IMR-90 (cell line): ENCODE measurements around the gene GPR6. TPM values are rescaled to one million over a fixed set of nuclear protein-coding genes. Genes with fewer than 3 reads are reported as not detected.

Source experiments
- ATAC-seq: fragments of 200-7000 bp; cut with Tn5 transposase; 2 replicates; pipeline ENCODE4 v1.9.1; 2020; ENCODE audit warnings: low read depth, mild to moderate bottlenecking, moderate library complexity
- BruUV-seq: library from RNA; stranded (reverse); fragments of 400-500 nt; replicated peaks from 2 replicates; lab custom pipeline; 2021; lab: Mats Ljungman, UMichigan
- CTCF ChIA-PET: fragments of 300-600 bp; formaldehyde crosslinking; extraction: SDS; loops from one replicate; lab custom pipeline; 2021; ENCODE audit warnings: antibody characterized with exemption; lab: Yijun Ruan, JAX
- POLR2A ChIA-PET: fragments of 300-600 bp; sonication (Branson Sonifier 250); formaldehyde crosslinking; loops from one replicate; lab custom pipeline; 2022; ENCODE audit warnings: antibody characterized with exemption; ENCODE audit not compliant: unreplicated experiment; lab: Charles Lee
- DNase-seq: peaks from one replicate; pipeline ENCODE4 v3.0.0; 2013
- H2AFZ ChIP-seq: replicated peaks from 2 replicates; pipeline ENCODE3; 2013; ENCODE audit warnings: low read length, mild to moderate bottlenecking; ENCODE audit not compliant: poor library complexity
- H2AK5ac ChIP-seq: 2 replicates; pipeline ENCODE4 v1.6.1; 2013; ENCODE audit warnings: low read depth, low read length, inconsistent platforms
- H2AK9ac ChIP-seq: replicated peaks from 2 replicates; pipeline ENCODE3; 2013; ENCODE audit warnings: mild to moderate bottlenecking, low read depth, low read length, moderate library complexity; ENCODE audit not compliant: poor library complexity
- H2BK120ac ChIP-seq: 2 replicates; pipeline ENCODE4 v1.6.1; 2013; ENCODE audit warnings: low read depth, low read length, inconsistent platforms
- H2BK15ac ChIP-seq: 3 replicates; pipeline ENCODE4 v1.6.1; 2013; ENCODE audit warnings: low read depth, low read length, inconsistent platforms
- H2BK20ac ChIP-seq: 2 replicates; pipeline ENCODE4 v1.6.1; 2013; ENCODE audit warnings: low read depth, mild to moderate bottlenecking, inconsistent platforms, low read length, moderate library complexity
- H2BK5ac ChIP-seq: 2 replicates; pipeline ENCODE4 v1.6.1; 2013; ENCODE audit warnings: mild to moderate bottlenecking, low read depth, low read length, inconsistent platforms; ENCODE audit not compliant: poor library complexity, severe bottlenecking
- H3K14ac ChIP-seq: replicated peaks from 2 replicates; pipeline ENCODE4 v1.6.1; 2013; ENCODE audit warnings: low read depth, low read length, inconsistent platforms
- H3K18ac ChIP-seq: 2 replicates; pipeline ENCODE4 v1.6.1; 2013; ENCODE audit warnings: low read depth, low read length, control low read depth
- H3K23ac ChIP-seq: 2 replicates; pipeline ENCODE4 v1.6.1; 2013; ENCODE audit warnings: low read depth, low read length, inconsistent platforms
- H3K27ac ChIP-seq: 2 replicates; pipeline ENCODE4 v1.5.1; 2013; ENCODE audit warnings: mild to moderate bottlenecking, control low read depth, low read length; ENCODE audit not compliant: insufficient read depth
- H3K27me3 ChIP-seq: 2 replicates; pipeline ENCODE4 v1.6.1; 2013; ENCODE audit warnings: low read length; ENCODE audit not compliant: control insufficient read depth, insufficient read depth
- H3K36me3 ChIP-seq: 2 replicates; pipeline ENCODE4 v1.6.1; 2013; ENCODE audit warnings: low read length, mixed read lengths; ENCODE audit not compliant: control insufficient read depth, insufficient read depth
- H3K4ac ChIP-seq: 2 replicates; pipeline ENCODE4 v1.6.1; 2013; ENCODE audit warnings: low read depth, low read length, inconsistent platforms
- H3K4me1 ChIP-seq: 2 replicates; pipeline ENCODE4 v1.6.1; 2013; ENCODE audit warnings: low read length, mixed read lengths; ENCODE audit not compliant: control insufficient read depth, insufficient read depth
- H3K4me2 ChIP-seq: 2 replicates; pipeline ENCODE4 v1.6.1; 2013; ENCODE audit warnings: low read depth, mild to moderate bottlenecking, control low read depth, low read length, moderate library complexity
- H3K4me3 ChIP-seq: 2 replicates; pipeline ENCODE4 v1.5.1; 2013; ENCODE audit warnings: low read depth, mild to moderate bottlenecking, control low read depth, low read length, moderate library complexity; ENCODE audit not compliant: insufficient read depth
- H3K56ac ChIP-seq: 2 replicates; pipeline ENCODE4 v1.6.1; 2013; ENCODE audit warnings: low read length, inconsistent platforms; ENCODE audit not compliant: insufficient read depth; ENCODE audit errors: extremely low read depth
- H3K79me1 ChIP-seq, 2 experiments: 2 replicates each; pipeline ENCODE4 v1.6.1; 2013; ENCODE audit warnings: low read length in 2 of 2, inconsistent platforms in 1 of 2, low read depth in 1 of 2
- H3K9ac ChIP-seq: 2 replicates; pipeline ENCODE4 v1.6.1; 2013; ENCODE audit warnings: low read depth, low read length, control low read depth
- H3K9me1 ChIP-seq: 2 replicates; pipeline ENCODE4 v1.6.1; 2013; ENCODE audit warnings: low read length, inconsistent platforms; ENCODE audit not compliant: insufficient read depth
- H3K9me3 ChIP-seq: 2 replicates; pipeline ENCODE4 v1.6.1; 2013; ENCODE audit warnings: low read length; ENCODE audit not compliant: control insufficient read depth, insufficient read depth
- H4K20me1 ChIP-seq: 2 replicates; pipeline ENCODE4 v1.6.1; 2013; ENCODE audit warnings: low read length, inconsistent platforms; ENCODE audit not compliant: insufficient read depth
- H4K5ac ChIP-seq: 2 replicates; pipeline ENCODE4 v1.6.1; 2013; ENCODE audit warnings: mild to moderate bottlenecking, low read depth, low read length, control low read depth
- H4K8ac ChIP-seq, 2 experiments: 2 replicates each; pipeline ENCODE4 v1.6.1; 2013; ENCODE audit warnings: low read depth in 2 of 2, low read length in 2 of 2, control low read depth in 1 of 2, inconsistent platforms in 1 of 2
- H4K91ac ChIP-seq: 2 replicates; pipeline ENCODE4 v1.6.1; 2013; ENCODE audit warnings: low read depth, low read length, inconsistent platforms; ENCODE audit not compliant: insufficient read depth
- BHLHE40 ChIP-seq: fragments of 150-350 bp; IDR thresholded peaks from 2 replicates; pipeline ENCODE4 v1.6.1; 2016; ENCODE audit warnings: mild to moderate bottlenecking, low read depth, low read length
- CEBPB ChIP-seq: IDR thresholded peaks from 2 replicates; pipeline ENCODE4 v1.6.1; 2012; ENCODE audit warnings: low read depth, low read length, improper control_type of control experiment
- CHD1 ChIP-seq: IDR thresholded peaks from 2 replicates; pipeline ENCODE4 v1.6.1; 2012; ENCODE audit warnings: low read depth, low read length, improper control_type of control experiment
- CTCF ChIP-seq: conservative IDR thresholded peaks from 2 replicates; pipeline ENCODE4 v1.5.1; 2012; ENCODE audit warnings: mild to moderate bottlenecking, low read depth, low read length, improper control_type of control experiment
- FOS ChIP-seq: fragments of 150-350 bp; IDR thresholded peaks from 2 replicates; pipeline ENCODE4 v1.6.1; 2016; ENCODE audit warnings: low read depth, low read length
- MAFK ChIP-seq: IDR thresholded peaks from 2 replicates; pipeline ENCODE4 v1.6.1; 2012; ENCODE audit warnings: low read depth, low read length, improper control_type of control experiment
- MAZ ChIP-seq: IDR thresholded peaks from 2 replicates; pipeline ENCODE4 v1.6.1; 2012; ENCODE audit warnings: low read depth, mild to moderate bottlenecking, low read length, improper control_type of control experiment, moderate library complexity, borderline replicate concordance
- MXI1 ChIP-seq: IDR thresholded peaks from 2 replicates; pipeline ENCODE4 v1.6.1; 2012; ENCODE audit warnings: low read depth, mild to moderate bottlenecking, low read length, moderate library complexity, borderline replicate concordance
- NFE2L2 ChIP-seq: fragments of 150-350 bp; IDR thresholded peaks from 2 replicates; pipeline ENCODE4 v1.6.1; 2016; ENCODE audit warnings: low read depth, mild to moderate bottlenecking, low read length
- POLR2A ChIP-seq: IDR thresholded peaks from 2 replicates; pipeline ENCODE4 v1.6.1; 2012; ENCODE audit warnings: mild to moderate bottlenecking, low read depth, low read length
- RAD21 ChIP-seq: IDR thresholded peaks from 2 replicates; pipeline ENCODE4 v1.6.1; 2012; ENCODE audit warnings: low read length, improper control_type of control experiment
- RCOR1 ChIP-seq: IDR thresholded peaks from 2 replicates; pipeline ENCODE4 v1.6.1; 2012; ENCODE audit warnings: mild to moderate bottlenecking, low read length, improper control_type of control experiment; ENCODE audit not compliant: insufficient replicate concordance
- RFX5 ChIP-seq: IDR thresholded peaks from 2 replicates; pipeline ENCODE4 v1.8.0; 2012; ENCODE audit warnings: low read depth, mild to moderate bottlenecking, low read length, moderate library complexity
- SMC3 ChIP-seq: fragments of 150-350 bp; IDR thresholded peaks from 2 replicates; pipeline ENCODE4 v1.6.1; 2016; ENCODE audit warnings: low read depth, mild to moderate bottlenecking, antibody characterized with exemption, low read length, moderate library complexity
- WGBS, 2 experiments: methylation state at CpG; one replicate each; pipeline versions ENCODE4 v1.1.5 to v1.1.7; 2013; ENCODE audit warnings: missing lambda C conversion rate in 2 of 2; ENCODE audit not compliant: insufficient read length in 1 of 2; ENCODE audit errors: extremely low coverage in 2 of 2; 5-methylcytosine and 5-hydroxymethylcytosine counted together
- dilution Hi-C: fragments of 300-500 bp; cut with HindIII; formaldehyde crosslinking; loops from one replicate; pipeline ENCODE4 v1.14.3; 2018; ENCODE audit warnings: low sequenced_read_pairs; ENCODE audit not compliant: unreplicated experiment
- in situ Hi-C: fragments of 300-500 bp; cut with MboI; formaldehyde crosslinking; loops from 3 replicates; pipeline ENCODE4 v1.14.3; 2019; ENCODE audit warnings: low sequenced_read_pairs, inconsistent platforms, mixed read lengths
- intact Hi-C: fragments of 100-400 bp; cut with micrococcal nuclease; formaldehyde crosslinking; loops from 2 replicates; pipeline ENCODE4 v1.10.0; 2022
- polyA plus RNA-seq, 3 experiments: library from polyadenylated mRNA; depleted of rRNA; stranded (reverse); fragments of >200 nt; gene quantifications; 2 replicates each; pipeline ENCODE4 v1.2.3, GENCODE V29; 2012; ENCODE audit warnings: low replicate concordance in 1 of 3
- total RNA-seq: library from RNA; depleted of rRNA; stranded (reverse); fragments of >200 nt; gene quantifications from 2 replicates; pipeline ENCODE4 v1.2.3, GENCODE V29; 2012
- TF ChIP-seq, protein P1 (sequence below): fragments of 150-350 bp; IDR thresholded peaks from 2 replicates; pipeline ENCODE4 v1.6.1; 2016; ENCODE audit warnings: low read depth, mild to moderate bottlenecking, low read length, moderate library complexity, borderline replicate concordance
- TF ChIP-seq, protein P2 (sequence below): fragments of 150-350 bp; IDR thresholded peaks from 2 replicates; pipeline ENCODE4 v1.6.1; 2017; ENCODE audit warnings: mild to moderate bottlenecking, antibody characterized with exemption, low read length, low read depth

Gene GPR6
- total and polyA plus RNA-seq, 2 of the 4 experiments (the other 2 are of a cell fraction) = not detected

DNA sequence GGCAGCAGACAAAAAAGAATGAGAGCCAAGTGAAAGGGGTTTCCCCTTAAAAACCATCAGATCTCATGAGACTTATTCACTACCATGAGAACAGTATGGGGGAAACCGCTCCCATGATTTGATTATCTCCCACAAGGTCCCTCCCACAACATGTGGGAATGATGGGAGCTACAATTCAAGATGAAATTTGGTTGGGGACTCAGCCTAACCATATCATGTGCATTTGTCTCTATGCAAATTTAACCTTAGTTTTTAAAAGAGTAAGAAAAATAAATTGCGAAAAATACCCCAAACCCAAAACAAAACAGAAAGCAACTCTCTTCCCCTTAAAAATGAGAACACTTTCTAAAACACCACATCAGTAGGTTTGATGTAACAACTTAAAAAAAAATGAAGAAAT, 22.6 kb upstream of the GPR6 start:
- no peak overlapping the region for H4K8ac ChIP-seq
- H3K9me3 ChIP-seq = no peaks in the 10 kb centered on the region
- ChIA-PET POLR2A (no interaction called here), CTCF (no interaction called here)
- H4K5ac ChIP-seq = no peak overlapping the region
- TF ChIP-seq BHLHE40 = no peak
- no peak for TF ChIP-seq POLR2A
- TF ChIP-seq CHD1 = no peak
- TF ChIP-seq FOS = no peak
- TF ChIP-seq CTCF = no peak
- no peak for TF ChIP-seq RCOR1
- no peak for TF ChIP-seq RAD21
- no peak for TF ChIP-seq CEBPB
- no peak for TF ChIP-seq MXI1
- no peak for TF ChIP-seq MAFK
- TF ChIP-seq, protein P1, sequence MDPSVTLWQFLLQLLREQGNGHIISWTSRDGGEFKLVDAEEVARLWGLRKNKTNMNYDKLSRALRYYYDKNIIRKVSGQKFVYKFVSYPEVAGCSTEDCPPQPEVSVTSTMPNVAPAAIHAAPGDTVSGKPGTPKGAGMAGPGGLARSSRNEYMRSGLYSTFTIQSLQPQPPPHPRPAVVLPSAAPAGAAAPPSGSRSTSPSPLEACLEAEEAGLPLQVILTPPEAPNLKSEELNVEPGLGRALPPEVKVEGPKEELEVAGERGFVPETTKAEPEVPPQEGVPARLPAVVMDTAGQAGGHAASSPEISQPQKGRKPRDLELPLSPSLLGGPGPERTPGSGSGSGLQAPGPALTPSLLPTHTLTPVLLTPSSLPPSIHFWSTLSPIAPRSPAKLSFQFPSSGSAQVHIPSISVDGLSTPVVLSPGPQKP = no peak
- TF ChIP-seq NFE2L2 = no peak
- TF ChIP-seq, protein P2, sequence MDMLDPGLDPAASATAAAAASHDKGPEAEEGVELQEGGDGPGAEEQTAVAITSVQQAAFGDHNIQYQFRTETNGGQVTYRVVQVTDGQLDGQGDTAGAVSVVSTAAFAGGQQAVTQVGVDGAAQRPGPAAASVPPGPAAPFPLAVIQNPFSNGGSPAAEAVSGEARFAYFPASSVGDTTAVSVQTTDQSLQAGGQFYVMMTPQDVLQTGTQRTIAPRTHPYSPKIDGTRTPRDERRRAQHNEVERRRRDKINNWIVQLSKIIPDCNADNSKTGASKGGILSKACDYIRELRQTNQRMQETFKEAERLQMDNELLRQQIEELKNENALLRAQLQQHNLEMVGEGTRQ = no peak
- TF ChIP-seq RFX5 = no peak
- no peak for TF ChIP-seq SMC3
- no peak for TF ChIP-seq MAZ
- no peak overlapping the region for H2AK5ac ChIP-seq
- dilution Hi-C loops = no loop called here
- no peak overlapping the region for H3K23ac ChIP-seq
- H3K27ac ChIP-seq = no peak overlapping the region
- ATAC-seq = no peak
- no peak overlapping the region for H3K4me2 ChIP-seq
- no peak overlapping the region for H3K56ac ChIP-seq
- H2BK120ac ChIP-seq = no peak overlapping the region
- no peak overlapping the region for H4K91ac ChIP-seq
- H3K79me1 ChIP-seq = no peaks in the 10 kb centered on the region
- no peaks in the 10 kb centered on the region for H3K36me3 ChIP-seq
- BruUV-seq = no TSS peak
- no CpG with 5 or more reads among the region's 2 CpGs for WGBS, 2 experiments
- no peak for DNase-seq
- no peak overlapping the region for H2BK15ac ChIP-seq
- no peaks in the 10 kb centered on the region for H3K4me1 ChIP-seq
- H3K4me3 ChIP-seq = no peak overlapping the region
- H3K18ac ChIP-seq = no peak overlapping the region
- H2AFZ ChIP-seq = no peak overlapping the region
- no peak overlapping the region for H2AK9ac ChIP-seq
- no peaks in the 10 kb centered on the region for H3K9me1 ChIP-seq
- no peak overlapping the region for H3K14ac ChIP-seq
- H3K27me3 ChIP-seq = peaks cover 5% of the 10 kb centered on the region; the same call in 1 of the 2 replicates
- intact Hi-C loops = no loop called here
- no peak overlapping the region for H2BK20ac ChIP-seq
- H2BK5ac ChIP-seq = no peak overlapping the region
- H3K9ac ChIP-seq = no peak overlapping the region
- H3K4ac ChIP-seq = no peak overlapping the region
- in situ Hi-C loops = no loop called here
- H4K20me1 ChIP-seq = no peaks in the 10 kb centered on the region
